Epidermal melanocyte (primary cell): Measurements from ENCODE around the gene APRT.

Experiments used
- DNase-seq: peaks from one replicate; pipeline ENCODE4 v3.0.0; 2011; ENCODE audit warnings: low spot score; ENCODE audit not compliant: insufficient read length

APRT gene

GRCh38 chr16:88842308-88842756, 30.6 kb upstream of the APRT start:
- DNase-seq: no peak

- DNase-seq: no peak
Measured at GRCh38 chr16:88841521-88842307, 30.0 kb upstream of the APRT start.

GRCh38 chr16:88840600-88841215, 29.0 kb upstream of the APRT start:
- DNase-seq: no peak

GRCh38 chr16:88839745-88840599, 28.2 kb upstream of the APRT start:
- no peak for DNase-seq

GRCh38 chr16:88839026-88839529, 27.4 kb upstream of the APRT start:
- DNase-seq: no peak

GRCh38 chr16:88838566-88838965, 26.8 kb upstream of the APRT start:
- no peak for DNase-seq

- DNase-seq: no peak
Measured at GRCh38 chr16:88837806-88838205, 26.1 kb upstream of the APRT start.

- DNase-seq: no peak
Measured at GRCh38 chr16:88836791-88837190, 25.1 kb upstream of the APRT start.

GRCh38 chr16:88835818-88836217, 24.1 kb upstream of the APRT start:
- DNase-seq: no peak

GRCh38 chr16:88835383-88835782, 23.7 kb upstream of the APRT start:
- no peak for DNase-seq

- DNase-seq: no peak
Measured at GRCh38 chr16:88834670-88835069, 22.9 kb upstream of the APRT start.

- DNase-seq: no peak
Measured at GRCh38 chr16:88833086-88833485, 21.4 kb upstream of the APRT start.

GRCh38 chr16:88831838-88832237, 20.1 kb upstream of the APRT start:
- DNase-seq: no peak

GRCh38 chr16:88830783-88831182, 19.1 kb upstream of the APRT start:
- DNase-seq: no peak

GRCh38 chr16:88830258-88830657, 18.5 kb upstream of the APRT start:
- no peak for DNase-seq

GRCh38 chr16:88828711-88829110, 17.0 kb upstream of the APRT start:
- DNase-seq: no peak

GRCh38 chr16:88827727-88828126, 16.0 kb upstream of the APRT start:
- no peak for DNase-seq

GRCh38 chr16:88826070-88826840, 14.5 kb upstream of the APRT start:
- DNase-seq: no peak

- no peak for DNase-seq
Measured at GRCh38 chr16:88825146-88825545, 13.4 kb upstream of the APRT start.

- no peak for DNase-seq
Measured at GRCh38 chr16:88824256-88825077, 12.7 kb upstream of the APRT start.
